GM21515 (cell line): Measurements from ENCODE around the gene ZNF148.

Experiments used
- ATAC-seq: cut with Tn5 transposase; IDR thresholded peaks from one replicate; pipeline ENCODE4 v1.9.1; 2021; ENCODE audit not compliant: unreplicated experiment

The ZNF148 gene

GRCh38 chr3:125289429-125289981 lies 85.6 kb downstream of the ZNF148 start:
- ATAC-seq, result no peak

DNA sequence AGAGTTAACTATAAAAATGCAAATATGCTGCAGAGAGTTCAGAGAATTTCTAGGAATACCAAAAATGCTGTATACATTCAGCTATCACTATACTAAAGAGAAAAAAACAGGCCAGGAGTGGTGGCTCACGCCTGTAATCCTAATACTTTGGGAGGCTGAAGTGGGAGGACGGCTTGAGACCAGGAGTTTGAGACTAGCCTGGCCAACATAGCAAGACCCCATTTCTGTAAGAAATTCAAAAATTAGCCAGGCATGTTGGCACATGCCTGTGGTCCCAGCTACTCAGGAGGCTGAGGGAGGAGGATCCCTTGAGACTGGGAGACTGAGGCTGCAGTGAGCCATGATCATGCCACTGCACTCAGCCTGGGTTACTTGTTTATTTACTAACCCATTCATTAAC lies 87.9 kb downstream of the ZNF148 start:
- ATAC-seq, result no peak

DNA sequence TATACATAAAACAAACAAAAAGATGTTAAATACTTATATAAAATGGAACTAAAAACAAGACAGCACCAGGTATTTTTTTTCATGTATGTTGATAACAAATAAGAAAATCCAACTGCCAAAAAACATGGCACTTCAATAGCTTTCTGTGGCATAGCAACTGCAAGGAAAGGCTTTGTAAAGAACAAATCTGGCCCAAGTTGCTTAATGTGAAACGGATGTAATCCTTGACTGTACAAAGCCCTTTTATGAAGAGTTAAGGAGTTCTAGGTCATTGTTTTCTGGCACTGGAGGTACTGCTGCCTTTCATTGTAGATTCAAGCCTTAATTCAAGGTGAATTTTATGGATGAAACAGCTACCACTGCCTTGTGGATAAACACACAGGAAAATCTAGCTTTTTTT lies 93.7 kb downstream of the ZNF148 start:
- no peak for ATAC-seq

- ATAC-seq, result no peak
Observed at GRCh38 chr3:125280668-125281361, 94.3 kb downstream of the ZNF148 start.

GRCh38 chr3:125278155-125278554 lies 97.0 kb downstream of the ZNF148 start:
- ATAC-seq, result no peak

DNA sequence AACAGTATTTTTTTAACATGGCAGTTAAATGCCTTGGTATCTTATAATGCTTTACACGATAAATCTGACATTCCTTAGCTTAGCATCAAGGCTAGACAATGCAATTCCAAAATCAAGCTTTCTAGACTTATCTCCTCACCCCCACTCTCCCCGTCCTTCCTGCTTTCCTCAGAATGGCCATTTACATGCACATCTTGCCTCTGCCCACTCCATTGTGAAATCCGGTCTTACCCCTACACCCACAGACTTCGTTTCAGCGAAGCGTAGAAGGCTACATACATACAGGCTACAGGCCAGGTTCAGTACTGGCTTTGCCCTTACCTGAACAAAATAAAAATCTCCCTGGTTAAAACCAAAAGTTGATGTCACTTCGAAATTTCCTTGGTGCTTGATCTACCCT lies 104.0 kb downstream of the ZNF148 start:
- no peak for ATAC-seq

DNA sequence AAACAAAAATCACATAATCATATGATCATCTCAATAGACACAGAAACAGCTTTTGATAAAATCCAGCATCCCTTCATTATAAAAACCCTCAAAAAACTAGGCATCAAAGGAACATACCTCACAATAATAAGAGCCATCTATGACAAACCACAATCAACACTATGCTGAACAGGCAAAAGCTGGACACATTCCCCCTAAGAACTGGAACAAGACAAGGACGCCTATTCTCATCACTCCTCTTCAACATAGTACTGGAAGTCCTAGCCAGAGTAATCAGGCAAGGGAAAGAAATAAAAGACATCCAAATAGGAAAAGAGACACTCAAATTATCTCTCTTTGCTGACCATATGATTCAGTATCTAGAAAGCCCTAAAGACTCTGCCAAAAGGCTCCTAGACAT lies 107.7 kb downstream of the ZNF148 start:
- ATAC-seq, result no peak

- ATAC-seq, result no peak
Observed at GRCh38 chr3:125266971-125267370, 108.2 kb downstream of the ZNF148 start.

DNA sequence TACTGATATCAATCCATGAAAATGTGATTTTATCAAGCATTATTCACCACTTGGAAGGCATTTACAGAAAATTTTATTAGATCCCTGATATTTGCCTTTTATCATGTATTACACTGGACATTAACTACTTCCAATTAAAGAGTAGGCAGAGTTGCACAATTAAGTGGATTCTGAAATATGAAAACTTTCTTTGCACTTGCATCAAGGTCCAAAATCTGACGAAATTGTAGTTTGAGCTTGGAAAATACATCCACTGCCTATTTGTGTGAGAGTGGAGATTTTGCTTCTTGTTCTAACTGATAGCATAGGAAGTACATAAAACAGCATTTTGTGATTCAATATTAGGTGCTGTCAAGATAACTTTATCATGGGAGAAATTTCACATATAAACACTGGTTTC lies 113.0 kb downstream of the ZNF148 start:
- ATAC-seq, result no peak

- no peak for ATAC-seq
Observed at GRCh38 chr3:125261031-125261430, 114.1 kb downstream of the ZNF148 start.

GRCh38 chr3:125260158-125260557 lies 115.0 kb downstream of the ZNF148 start:
- ATAC-seq, result no peak

DNA sequence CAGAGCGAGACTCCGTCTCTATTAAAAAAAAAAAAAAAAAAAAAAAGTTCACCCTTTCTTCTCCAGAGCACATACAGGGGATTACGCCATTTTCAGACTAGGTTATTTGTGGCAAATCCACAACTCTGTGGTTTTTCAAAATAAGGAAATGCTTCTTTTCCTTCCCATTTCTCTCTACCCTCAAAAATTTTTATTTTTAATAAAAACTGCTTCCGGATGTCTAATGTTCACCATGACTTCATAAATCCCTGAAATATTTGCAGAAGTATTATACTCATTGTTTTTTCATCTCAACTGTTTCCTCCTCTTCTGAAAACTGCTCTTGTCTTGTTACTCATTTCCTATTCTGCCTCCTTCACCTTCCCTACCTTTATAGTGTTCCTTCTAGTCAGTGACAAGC lies 117.6 kb downstream of the ZNF148 start:
- ATAC-seq, result no peak

DNA sequence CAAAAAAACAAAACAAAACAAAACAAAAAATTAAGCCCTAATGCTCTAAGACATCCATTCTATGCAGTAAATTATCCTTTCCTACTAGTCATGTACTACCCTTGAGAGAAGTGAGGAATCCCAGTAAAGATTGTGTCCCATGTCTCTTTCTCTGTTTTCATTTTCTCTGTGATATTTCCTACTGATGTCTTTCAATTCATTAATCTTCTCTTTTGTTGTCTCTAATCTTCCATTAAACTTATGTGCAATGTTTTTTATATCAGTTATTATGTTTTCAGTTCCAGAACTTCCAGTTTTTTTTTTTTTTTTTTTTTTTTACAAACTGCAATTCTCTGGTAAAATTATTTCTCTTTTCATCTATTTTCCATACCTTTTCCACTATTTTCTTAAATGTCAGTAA lies 118.5 kb downstream of the ZNF148 start:
- no peak for ATAC-seq

- no peak for ATAC-seq
Observed at GRCh38 chr3:125250973-125251372, 124.2 kb downstream of the ZNF148 start.

GRCh38 chr3:125246237-125246636 lies 128.9 kb downstream of the ZNF148 start:
- ATAC-seq, result no peak

- no peak for ATAC-seq
Observed at GRCh38 chr3:125245521-125245920, 129.6 kb downstream of the ZNF148 start.

- no peak for ATAC-seq
Observed at GRCh38 chr3:125240496-125240895, 134.6 kb downstream of the ZNF148 start.

DNA sequence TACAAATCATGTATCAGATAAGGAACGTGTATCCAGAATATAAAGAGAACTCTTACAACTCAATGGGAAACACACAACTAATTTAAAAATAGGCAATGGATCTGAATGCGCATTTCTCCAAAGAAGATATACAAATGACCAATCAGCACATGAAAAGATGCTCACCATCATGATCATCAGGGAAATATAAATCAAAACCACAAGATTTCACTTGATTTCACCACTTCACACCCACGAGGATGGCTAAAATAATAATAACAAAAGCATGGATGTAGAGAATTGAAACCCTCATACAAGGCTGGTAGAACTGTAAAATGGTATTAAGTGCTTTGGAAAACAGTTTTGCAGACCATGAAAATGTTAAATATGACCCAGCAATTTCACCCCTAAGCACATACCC lies 135.9 kb downstream of the ZNF148 start:
- no peak for ATAC-seq

DNA sequence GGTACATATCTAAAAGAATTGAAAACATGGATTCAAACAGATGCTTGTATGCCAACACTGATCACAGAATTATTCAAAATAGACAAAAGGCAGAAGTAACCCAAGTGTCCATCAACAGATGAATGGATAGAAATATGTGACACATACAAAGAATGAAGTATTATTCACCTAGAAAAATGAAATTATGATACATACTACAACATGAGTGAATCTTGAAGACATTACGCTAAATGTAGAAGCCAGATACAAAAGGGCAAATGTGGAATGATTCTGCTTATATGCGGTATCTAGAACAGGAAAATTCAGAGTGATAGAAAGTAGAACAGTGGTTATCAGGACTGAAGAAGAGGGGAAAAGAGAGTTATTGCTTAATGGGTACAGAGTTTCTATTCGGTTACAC lies 136.4 kb downstream of the ZNF148 start:
- ATAC-seq, result no peak

DNA sequence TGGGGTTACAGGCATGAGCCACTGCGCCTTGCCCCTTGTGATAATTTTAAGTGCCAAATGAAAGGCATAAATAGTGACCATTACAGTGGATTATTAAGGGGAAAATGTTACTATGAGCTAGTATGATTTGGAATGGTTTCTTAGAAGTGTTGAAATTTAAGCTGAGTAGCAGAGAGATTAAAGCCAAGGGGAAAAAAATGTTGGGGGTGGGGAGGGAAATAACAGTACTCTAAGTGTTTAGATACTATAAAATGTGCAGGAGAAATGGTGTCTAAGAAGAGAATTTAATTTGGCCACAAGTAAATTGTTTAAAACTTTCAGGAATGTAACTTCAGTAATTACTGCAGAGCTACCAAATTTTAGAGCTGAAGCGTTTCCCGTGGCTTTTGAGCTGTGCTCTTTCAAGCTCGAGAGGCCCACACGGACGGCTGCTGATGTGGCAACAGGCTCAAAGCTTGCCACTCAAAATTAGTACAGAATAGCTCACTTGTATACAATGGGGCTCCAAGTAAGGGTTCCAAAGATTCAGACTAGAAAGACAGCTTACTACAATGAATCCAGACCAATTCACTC lies 138.7 kb downstream of the ZNF148 start:
- no peak for ATAC-seq

DNA sequence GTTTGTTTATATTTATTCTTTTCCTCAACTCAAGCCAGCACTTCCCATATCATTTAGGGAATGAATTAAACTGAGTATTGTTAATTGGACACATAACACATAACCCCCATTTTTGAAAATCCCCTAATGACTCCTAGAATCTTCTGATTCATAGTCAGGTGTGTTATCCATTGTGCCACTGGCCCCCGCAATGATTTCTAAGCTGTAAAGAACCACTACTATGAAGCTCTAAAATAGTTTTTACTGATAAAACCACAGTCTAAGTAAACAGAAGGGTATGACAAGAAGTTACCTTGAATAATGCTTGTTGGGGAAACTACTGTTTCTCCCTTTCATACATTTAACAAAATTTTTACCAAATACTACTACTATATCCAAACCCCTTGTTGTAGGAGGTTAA lies 140.3 kb downstream of the ZNF148 start:
- ATAC-seq, result no peak

- ATAC-seq, result no peak
Observed at GRCh38 chr3:125232401-125232800, 142.7 kb downstream of the ZNF148 start.

DNA sequence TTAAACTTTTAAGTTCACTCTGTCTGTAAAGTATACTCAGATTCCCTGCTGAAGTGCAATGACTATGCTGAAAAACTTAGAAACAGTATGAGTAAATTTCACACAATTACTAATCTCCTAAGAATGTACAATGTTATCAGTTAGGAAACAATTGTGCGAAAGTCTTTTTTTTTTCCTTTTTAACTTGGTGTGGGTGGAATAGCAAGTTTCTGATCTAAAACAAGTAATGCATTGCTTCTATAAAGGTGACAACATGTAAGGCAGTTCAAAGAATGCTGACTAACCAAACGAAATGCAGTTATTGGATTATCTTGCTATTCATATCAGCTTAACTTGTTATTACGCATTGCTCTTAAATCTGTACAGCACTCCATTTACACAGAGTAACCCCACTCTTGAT lies 143.2 kb downstream of the ZNF148 start:
- ATAC-seq, result no peak
